GM23338 (cell line): ENCODE results near the gene OPRM1. TPM values are rescaled to one million over a fixed set of nuclear protein-coding genes. Genes with fewer than 3 reads are reported as not detected.

Experiments
- ATAC-seq: fragments of 200-7000 bp; cut with Tn5 transposase; 3 replicates; pipeline ENCODE4 v1.9.1; 2020
- DNase-seq: peaks from one replicate; pipeline ENCODE4 v3.0.0-alpha.2; 2015; ENCODE audit warnings: low spot score
- H2AFZ ChIP-seq: fragments of 200-600 bp; sonication (generic); 2 replicates; pipeline ENCODE4 v1.8.0; 2016; ENCODE audit warnings: antibody characterized with exemption, mild to moderate bottlenecking, moderate library complexity
- H3F3A ChIP-seq: fragments of 200-600 bp; sonication (generic); replicated peaks from 2 replicates; pipeline ENCODE4 v1.8.0; 2017; ENCODE audit warnings: antibody characterized with exemption, mixed run types, low read depth
- H3K27ac ChIP-seq: fragments of 200-600 bp; sonication (generic); 2 replicates; pipeline ENCODE4 v1.6.1; 2016; ENCODE audit warnings: low read depth
- H3K27me3 ChIP-seq: fragments of 200-600 bp; sonication (generic); 2 replicates; pipeline ENCODE4 v1.8.0; 2016; ENCODE audit warnings: mild to moderate bottlenecking, mixed run types, moderate library complexity; ENCODE audit not compliant: insufficient read depth
- H3K36me3 ChIP-seq: fragments of 200-600 bp; sonication (generic); 2 replicates; pipeline ENCODE4 v1.8.0; 2016; ENCODE audit warnings: mild to moderate bottlenecking; ENCODE audit not compliant: insufficient read depth
- H3K4me1 ChIP-seq: fragments of 200-600 bp; sonication (generic); 2 replicates; pipeline ENCODE4 v1.8.0; 2016; ENCODE audit warnings: mild to moderate bottlenecking, moderate library complexity; ENCODE audit not compliant: insufficient read depth
- H3K4me2 ChIP-seq: fragments of 200-600 bp; sonication (generic); 2 replicates; pipeline ENCODE4 v1.7.1; 2017; ENCODE audit warnings: mixed run types
- H3K4me3 ChIP-seq: fragments of 200-600 bp; sonication (generic); 2 replicates; pipeline ENCODE4 v1.6.1; 2016; ENCODE audit warnings: mixed run types
- H3K79me2 ChIP-seq: fragments of 200-600 bp; sonication (generic); replicated peaks from 2 replicates; pipeline ENCODE4 v1.8.0; 2017; ENCODE audit warnings: mild to moderate bottlenecking; ENCODE audit not compliant: insufficient read depth
- H3K9me2 ChIP-seq: fragments of 200-600 bp; sonication (generic); 2 replicates; pipeline ENCODE4 v1.8.0; 2017; ENCODE audit not compliant: insufficient read depth
- H4K20me1 ChIP-seq: fragments of 200-600 bp; sonication (generic); replicated peaks from 2 replicates; pipeline ENCODE4 v1.8.0; 2017; ENCODE audit warnings: mild to moderate bottlenecking; ENCODE audit not compliant: insufficient read depth
- H3K27ac Mint-ChIP-seq: 2 replicates; pipeline ENCODE4 v1.8.0; 2020; ENCODE audit warnings: inconsistent platforms, mild to moderate bottlenecking, moderate library complexity, mixed read lengths
- H3K27me3 Mint-ChIP-seq: 3 replicates; pipeline ENCODE4 v1.8.0; 2022; ENCODE audit warnings: low read depth, mild to moderate bottlenecking, moderate library complexity, mixed read lengths, inconsistent platforms; ENCODE audit not compliant: insufficient read depth, poor library complexity
- H3K36me3 Mint-ChIP-seq: 3 replicates; pipeline ENCODE4 v1.8.0; 2021; ENCODE audit warnings: low read depth, mild to moderate bottlenecking, inconsistent platforms, moderate library complexity, mixed read lengths
- H3K4me1 Mint-ChIP-seq: 3 replicates; pipeline ENCODE4 v1.8.0; 2020; ENCODE audit warnings: mild to moderate bottlenecking, inconsistent platforms, mixed read lengths
- H3K4me3 Mint-ChIP-seq: 3 replicates; pipeline ENCODE4 v1.8.0; 2021; ENCODE audit warnings: moderate library complexity, mild to moderate bottlenecking, inconsistent platforms, mixed read lengths
- H3K9me3 Mint-ChIP-seq: 3 replicates; pipeline ENCODE4 v1.8.0; 2020; ENCODE audit warnings: moderate library complexity, mild to moderate bottlenecking, inconsistent platforms, mixed read lengths
- EZH2phosphoT487 ChIP-seq: fragments of 200-600 bp; sonication (generic); IDR thresholded peaks from one replicate; pipeline ENCODE4 v1.8.1; 2018; ENCODE audit warnings: antibody characterized with exemption; ENCODE audit not compliant: unreplicated experiment
- JUNB ChIP-seq: IDR thresholded peaks from one replicate; pipeline ENCODE4 v1.6.1; 2016; ENCODE audit warnings: antibody characterized with exemption; ENCODE audit not compliant: unreplicated experiment
- NANOG ChIP-seq: IDR thresholded peaks from 2 replicates; pipeline ENCODE4 v1.6.1; 2016; ENCODE audit warnings: antibody characterized with exemption, borderline replicate concordance
- POLR2AphosphoS5 ChIP-seq: IDR thresholded peaks from 2 replicates; pipeline ENCODE4 v1.6.1; 2016; ENCODE audit warnings: antibody characterized with exemption, low read depth
- ZNF114 ChIP-seq: fragments of 250-450 bp; sonication (Bioruptor Pico); IDR thresholded peaks from 2 replicates; pipeline ENCODE4 v1.5.0; 2020; ENCODE audit warnings: mild to moderate bottlenecking, moderate library complexity
- ZNF462 ChIP-seq: fragments of 250-450 bp; sonication (Bioruptor Pico); IDR thresholded peaks from 2 replicates; pipeline ENCODE4 v1.5.0; 2020; ENCODE audit warnings: mild to moderate bottlenecking, moderate library complexity
- polyA plus RNA-seq: library from polyadenylated mRNA; unstranded; fragments of >200 nt; fragmentation: Nextera tagmentation; extraction: Ambion mirVana; gene quantifications from 2 replicates; pipeline ENCODE4 v1.2.1, GENCODE V29; 2016
- total RNA-seq: library from RNA; depleted of rRNA; stranded (reverse); fragments of >200 nt; shearing (Covaris generic); gene quantifications from 2 replicates; pipeline ENCODE4 v1.2.3, GENCODE V29; 2014

OPRM1 gene
- total and polyA plus RNA-seq, 2 experiments from 2014 or later = 0.52 TPM; not detected in 1

DNA sequence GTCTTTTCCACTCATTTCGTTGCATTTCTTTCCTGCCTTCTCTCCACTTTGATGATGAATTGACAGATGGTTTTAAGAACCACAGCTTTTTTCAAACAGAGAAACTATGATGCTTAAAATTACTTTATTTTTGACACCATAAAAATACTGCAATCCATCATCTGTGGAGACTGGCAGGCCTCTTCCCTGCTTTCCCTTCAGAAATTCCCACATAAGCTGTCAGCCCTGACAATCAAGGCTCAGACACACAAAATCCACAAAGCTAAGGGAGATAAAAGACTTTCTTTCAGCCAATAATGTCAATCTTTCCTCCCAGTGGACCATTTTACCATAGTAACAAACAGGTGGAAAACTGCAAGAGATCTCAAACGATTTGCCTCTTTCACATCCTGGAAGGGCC is 235.1 kb downstream of the OPRM1 start:
- no peak for ATAC-seq
- Histone ChIP-seq H2AFZ (no peak overlapping the region), H3K27ac (no peak overlapping the region), H3K79me2 (no peaks in the 10 kb centered on the region), H3K27me3 (no peaks in the 10 kb centered on the region), H3F3A (no peaks in the 10 kb centered on the region), H3K36me3 (no peaks in the 10 kb centered on the region), H3K9me2 (no peaks in the 10 kb centered on the region), H4K20me1 (no peaks in the 10 kb centered on the region), H3K4me2 (no peak overlapping the region), H3K4me1 (no peaks in the 10 kb centered on the region), H3K4me3 (no peak overlapping the region)
- DNase-seq = no peak
- no peaks in the 10 kb centered on the region for H3K36me3 Mint-ChIP-seq
- no peaks in the 10 kb centered on the region; the same call in 2 of the 3 replicates for H3K4me1 Mint-ChIP-seq
- no peaks in the 10 kb centered on the region for H3K9me3 Mint-ChIP-seq
- no peak overlapping the region for H3K27ac Mint-ChIP-seq
- no peak overlapping the region for H3K4me3 Mint-ChIP-seq
- no peak for TF ChIP-seq POLR2AphosphoS5
- TF ChIP-seq EZH2phosphoT487 = no peak
- no peak for TF ChIP-seq ZNF462 (CRISPR knock-in tag)
- TF ChIP-seq ZNF114 (CRISPR knock-in tag) = no peak
- no peak for TF ChIP-seq NANOG
- TF ChIP-seq JUNB = no peak
- no peaks in the 10 kb centered on the region for H3K27me3 Mint-ChIP-seq
